PC-3 (cell line): ENCODE results near the gene FAM83F. TPM values are rescaled to one million over a fixed set of nuclear protein-coding genes. Genes with fewer than 3 reads are reported as not detected.

Experiments used
- ATAC-seq: fragments of 200-7000 bp; cut with Tn5 transposase; 2 replicates; pipeline ENCODE4 v1.9.1; 2020; ENCODE audit warnings: mild to moderate bottlenecking, moderate library complexity
- BruUV-seq: library from RNA; stranded (reverse); fragments of 400-500 nt; replicated peaks from 2 replicates; lab custom pipeline; 2021; lab: Mats Ljungman, UMichigan
- CTCF ChIA-PET: fragments of 300-600 bp; sonication (Branson Sonifier 250); formaldehyde crosslinking; loops from one replicate; lab custom pipeline; 2022; ENCODE audit warnings: antibody characterized with exemption; lab: Charles Lee
- POLR2A ChIA-PET: fragments of 300-600 bp; sonication (Branson Sonifier 250); formaldehyde crosslinking; loops from one replicate; lab custom pipeline; 2022; ENCODE audit warnings: antibody characterized with exemption; ENCODE audit not compliant: unreplicated experiment; lab: Charles Lee
- DNase-seq: peaks from one replicate; pipeline ENCODE4 v3.0.0-alpha.2; 2015
- H2AFZ ChIP-seq: fragments of 300-600 bp; sonication (generic); 2 replicates; pipeline ENCODE4 v1.6.0; 2016; ENCODE audit warnings: antibody characterized with exemption, low read length
- H3F3A ChIP-seq: fragments of 300-600 bp; sonication (generic); one replicate; pipeline ENCODE4 v1.6.0; 2017; ENCODE audit warnings: antibody characterized with exemption, low read length, control low read depth, mild to moderate bottlenecking; ENCODE audit not compliant: unreplicated experiment
- H3K27ac ChIP-seq: fragments of 300-600 bp; sonication (generic); 2 replicates; pipeline ENCODE4 v1.5.1; 2016; ENCODE audit warnings: mild to moderate bottlenecking, low read length
- H3K27me3 ChIP-seq: fragments of 300-600 bp; sonication (generic); 2 replicates; pipeline ENCODE4 v1.6.1; 2016; ENCODE audit warnings: low read length, mixed read lengths
- H3K36me3 ChIP-seq: fragments of 300-600 bp; sonication (generic); 2 replicates; pipeline ENCODE4 v1.6.1; 2016; ENCODE audit warnings: low read depth, mixed run types, low read length, mixed read lengths
- H3K4me1 ChIP-seq: fragments of 300-600 bp; sonication (generic); 2 replicates; pipeline ENCODE4 v1.5.1; 2016; ENCODE audit warnings: low read length; ENCODE audit not compliant: insufficient read depth
- H3K4me2 ChIP-seq: fragments of 300-600 bp; sonication (generic); 2 replicates; pipeline ENCODE4 v1.6.0; 2016; ENCODE audit warnings: low read length
- H3K4me3 ChIP-seq: fragments of 300-600 bp; sonication (generic); 2 replicates; pipeline ENCODE4 v1.5.1; 2016; ENCODE audit warnings: mild to moderate bottlenecking, low read length, mixed read lengths
- H3K79me2 ChIP-seq: fragments of 300-600 bp; sonication (generic); 2 replicates; pipeline ENCODE4 v1.6.1; 2017; ENCODE audit warnings: low read length, mixed read lengths
- H3K9ac ChIP-seq: fragments of 300-600 bp; sonication (generic); 2 replicates; pipeline ENCODE4 v1.6.0; 2016; ENCODE audit warnings: mild to moderate bottlenecking, low read length
- H3K9me2 ChIP-seq: fragments of 300-600 bp; sonication (generic); replicated peaks from 2 replicates; pipeline ENCODE4 v1.6.1; 2016; ENCODE audit warnings: mixed run types, low read length, mixed read lengths
- H3K9me3 ChIP-seq: fragments of 300-600 bp; sonication (generic); 2 replicates; pipeline ENCODE4 v1.6.1; 2016; ENCODE audit warnings: low read length, mixed read lengths
- H4K20me1 ChIP-seq: fragments of 300-600 bp; sonication (generic); 2 replicates; pipeline ENCODE4 v1.6.1; 2016; ENCODE audit warnings: low read length, mixed read lengths
- EZH2 ChIP-seq: fragments of 300-600 bp; sonication (generic); IDR thresholded peaks from one replicate; pipeline ENCODE4 v1.6.1; 2017; ENCODE audit warnings: antibody characterized with exemption, mild to moderate bottlenecking, low read length; ENCODE audit not compliant: unreplicated experiment
- EZH2phosphoT487 ChIP-seq: fragments of 300-600 bp; sonication (generic); IDR thresholded peaks from 2 replicates; pipeline ENCODE4 v1.6.1; 2018; ENCODE audit warnings: mild to moderate bottlenecking, antibody characterized with exemption, low read length, borderline replicate concordance
- intact Hi-C: fragments of 100-400 bp; cut with micrococcal nuclease; formaldehyde crosslinking; loops from 2 replicates; pipeline ENCODE4 v1.9.0; 2023
- total RNA-seq: library from RNA; depleted of rRNA; stranded (reverse); fragments of >200 nt; gene quantifications from 2 replicates; pipeline ENCODE4 v1.2.3, GENCODE V29; 2014
- TF ChIP-seq, protein P1 (sequence below): fragments of 300-600 bp; sonication (generic); conservative IDR thresholded peaks from 2 replicates; pipeline ENCODE4 v1.5.1; 2017; ENCODE audit warnings: antibody characterized with exemption, low read depth, mild to moderate bottlenecking, low read length

Gene FAM83F
- total RNA-seq, 1 experiment from 2014 or later = 5.5 TPM

DNA sequence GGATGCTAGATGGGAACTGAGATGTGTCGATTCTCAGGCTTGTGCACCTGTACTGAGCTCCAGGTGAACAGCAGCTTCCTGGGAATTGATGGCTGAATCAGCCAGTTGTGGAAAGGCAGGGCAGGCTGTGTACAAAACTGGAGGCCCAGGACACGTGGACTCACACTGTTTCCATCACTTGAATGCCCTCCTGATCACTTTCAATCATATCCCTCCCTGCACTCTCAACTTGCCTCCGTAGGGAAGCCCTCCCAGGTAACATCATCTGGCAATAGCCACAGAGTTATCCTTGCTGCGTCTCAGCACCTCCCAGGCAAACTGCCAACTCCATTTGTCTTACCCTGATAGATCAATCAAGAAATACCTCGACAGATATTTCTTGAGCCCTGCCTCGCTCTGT is 10.1 kb downstream of the FAM83F start:
- ATAC-seq (no peak), DNase-seq (no peak)
- Histone ChIP-seq H3F3A (no peaks in the 10 kb centered on the region), H3K4me2 (no peak overlapping the region), H3K9me3 (no peaks in the 10 kb centered on the region), H2AFZ (no peak overlapping the region), H3K9me2 (no peaks in the 10 kb centered on the region), H4K20me1 (no peaks in the 10 kb centered on the region), H3K9ac (no peak overlapping the region), H3K4me1 (peaks cover 17% of the 10 kb centered on the region), H3K27me3 (no peaks in the 10 kb centered on the region), H3K4me3 (no peak overlapping the region), H3K36me3 (no peaks in the 10 kb centered on the region), H3K79me2 (no peaks in the 10 kb centered on the region), H3K27ac (no peak overlapping the region)
- no TSS peak for BruUV-seq
- intact Hi-C loops = no loop called here
- TF ChIP-seq, protein P1, sequence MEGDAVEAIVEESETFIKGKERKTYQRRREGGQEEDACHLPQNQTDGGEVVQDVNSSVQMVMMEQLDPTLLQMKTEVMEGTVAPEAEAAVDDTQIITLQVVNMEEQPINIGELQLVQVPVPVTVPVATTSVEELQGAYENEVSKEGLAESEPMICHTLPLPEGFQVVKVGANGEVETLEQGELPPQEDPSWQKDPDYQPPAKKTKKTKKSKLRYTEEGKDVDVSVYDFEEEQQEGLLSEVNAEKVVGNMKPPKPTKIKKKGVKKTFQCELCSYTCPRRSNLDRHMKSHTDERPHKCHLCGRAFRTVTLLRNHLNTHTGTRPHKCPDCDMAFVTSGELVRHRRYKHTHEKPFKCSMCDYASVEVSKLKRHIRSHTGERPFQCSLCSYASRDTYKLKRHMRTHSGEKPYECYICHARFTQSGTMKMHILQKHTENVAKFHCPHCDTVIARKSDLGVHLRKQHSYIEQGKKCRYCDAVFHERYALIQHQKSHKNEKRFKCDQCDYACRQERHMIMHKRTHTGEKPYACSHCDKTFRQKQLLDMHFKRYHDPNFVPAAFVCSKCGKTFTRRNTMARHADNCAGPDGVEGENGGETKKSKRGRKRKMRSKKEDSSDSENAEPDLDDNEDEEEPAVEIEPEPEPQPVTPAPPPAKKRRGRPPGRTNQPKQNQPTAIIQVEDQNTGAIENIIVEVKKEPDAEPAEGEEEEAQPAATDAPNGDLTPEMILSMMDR = no peak
- TF ChIP-seq EZH2 = no peak
- TF ChIP-seq EZH2phosphoT487 = no peak
- CTCF ChIA-PET = no interaction called here
- POLR2A ChIA-PET = no interaction called here

DNA sequence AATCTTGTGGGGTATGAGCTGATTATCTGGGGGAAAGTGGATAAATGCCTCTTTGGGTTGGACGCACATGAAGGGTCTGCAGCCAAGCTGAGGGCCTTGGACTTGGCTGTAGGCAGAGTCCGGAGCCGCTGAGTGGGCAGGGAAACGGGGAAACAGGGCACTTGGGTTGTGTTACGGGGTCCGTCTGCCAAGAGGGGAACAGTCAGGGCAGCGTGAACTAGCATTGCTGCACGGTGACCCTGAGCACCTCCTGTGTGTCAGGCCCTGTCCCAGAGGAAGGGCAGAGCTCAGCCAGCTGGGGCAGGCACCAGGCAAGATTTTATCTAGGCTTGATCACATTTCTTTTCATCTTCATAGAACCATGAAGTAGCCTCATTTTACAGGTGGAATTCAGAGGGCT is 11.9 kb downstream of the FAM83F start:
- H3K4me1 ChIP-seq = peaks cover 20% of the 10 kb centered on the region
- TF ChIP-seq EZH2phosphoT487 = no peak
- no peak for TF ChIP-seq EZH2
- TF ChIP-seq, protein P1 = no peak
- H3K4me2 ChIP-seq = no peak overlapping the region
- no peaks in the 10 kb centered on the region for H3K27me3 ChIP-seq
- H3K9me3 ChIP-seq = no peaks in the 10 kb centered on the region
- H3K9ac ChIP-seq = no peak overlapping the region
- no peaks in the 10 kb centered on the region for H3K79me2 ChIP-seq
- no peak overlapping the region for H2AFZ ChIP-seq
- no peak overlapping the region for H3K4me3 ChIP-seq
- ChIA-PET POLR2A (no interaction called here), CTCF (no interaction called here)
- no peak overlapping the region for H3K27ac ChIP-seq
- H3F3A ChIP-seq = no peaks in the 10 kb centered on the region
- intact Hi-C loops = no loop called here
- DNase-seq (no peak), ATAC-seq (no peak)
- no peaks in the 10 kb centered on the region for H3K36me3 ChIP-seq
- H3K9me2 ChIP-seq = no peaks in the 10 kb centered on the region
- no peaks in the 10 kb centered on the region for H4K20me1 ChIP-seq
- no TSS peak for BruUV-seq

DNA sequence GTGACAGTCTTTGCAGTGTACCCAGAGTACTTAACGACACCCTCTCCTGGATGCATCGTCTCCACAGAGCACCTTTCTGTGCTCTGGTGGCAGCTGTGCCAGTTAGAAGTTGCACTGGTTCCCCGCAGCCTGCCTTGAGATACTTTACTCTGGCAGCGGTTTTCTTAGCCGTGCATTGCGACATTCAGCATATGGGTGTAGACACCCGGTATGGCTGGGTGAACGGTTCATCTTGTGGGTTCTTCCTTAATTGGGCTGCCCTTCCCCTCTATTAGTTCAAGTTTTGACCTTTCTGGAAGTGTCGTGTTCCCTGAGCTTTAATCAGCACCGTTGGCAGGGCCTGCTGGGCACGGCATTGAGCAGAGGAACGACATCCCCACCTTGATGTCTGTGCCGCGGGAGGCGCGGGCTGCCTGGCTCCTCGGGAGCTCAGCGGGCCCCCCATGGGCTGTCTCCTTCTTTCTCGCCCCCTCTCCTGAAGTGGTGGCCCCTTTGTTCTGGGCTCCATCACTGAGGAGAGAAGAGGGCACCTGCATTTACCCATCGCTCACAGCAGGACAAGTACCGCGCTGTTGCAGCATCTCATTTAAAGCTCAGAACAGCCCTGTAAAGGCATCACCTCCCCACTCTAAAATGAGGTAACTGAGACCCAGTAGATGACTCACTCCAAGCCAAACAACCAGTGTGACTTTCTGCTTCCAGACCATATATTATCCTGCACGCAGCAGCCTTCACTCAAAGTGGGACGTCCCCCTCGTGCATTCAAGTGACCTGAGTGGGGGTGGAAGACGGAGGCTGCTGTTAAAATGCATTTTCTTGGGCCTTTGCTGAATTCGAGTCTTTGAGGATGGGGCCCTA is 13.3 kb downstream of the FAM83F start:
- no peak overlapping the region for H2AFZ ChIP-seq
- intact Hi-C loops = no loop called here
- no peak overlapping the region for H3K4me3 ChIP-seq
- H3K27ac ChIP-seq = peak overlapping the region; percentile 54
- ChIA-PET CTCF (no interaction called here), POLR2A (no interaction called here)
- ATAC-seq (no peak), DNase-seq (no peak)
- no peak for TF ChIP-seq EZH2
- TF ChIP-seq, protein P1 = no peak
- no peak for TF ChIP-seq EZH2phosphoT487
- peaks cover 20% of the 10 kb centered on the region for H3K4me1 ChIP-seq
- H3K9ac ChIP-seq = no peak overlapping the region
- H3K4me2 ChIP-seq = no peak overlapping the region
- no peaks in the 10 kb centered on the region for H3K36me3 ChIP-seq
- no peaks in the 10 kb centered on the region for H4K20me1 ChIP-seq
- no peaks in the 10 kb centered on the region for H3K27me3 ChIP-seq
- no peaks in the 10 kb centered on the region for H3K9me2 ChIP-seq
- H3K79me2 ChIP-seq = no peaks in the 10 kb centered on the region
- no peaks in the 10 kb centered on the region for H3K9me3 ChIP-seq
- no peaks in the 10 kb centered on the region for H3F3A ChIP-seq
- BruUV-seq = no TSS peak
